GM12874 (cell line): ENCODE results near the gene AMIGO3.
A peak's percentile ranks its signal among the peaks of the same experiment; 100 is the strongest.

Experiments used
- TF ChIP-seq, protein P1 (sequence below): IDR thresholded peaks from 2 replicates; pipeline ENCODE4 v1.5.1; 2011; ENCODE audit warnings: low read depth, mild to moderate bottlenecking, control low read depth, low read length, moderate library complexity; ENCODE audit not compliant: insufficient read depth

The AMIGO3 gene

GRCh38 chr3:49675912-49676311 lies 43.6 kb downstream of the AMIGO3 start:
- TF ChIP-seq, protein P1, sequence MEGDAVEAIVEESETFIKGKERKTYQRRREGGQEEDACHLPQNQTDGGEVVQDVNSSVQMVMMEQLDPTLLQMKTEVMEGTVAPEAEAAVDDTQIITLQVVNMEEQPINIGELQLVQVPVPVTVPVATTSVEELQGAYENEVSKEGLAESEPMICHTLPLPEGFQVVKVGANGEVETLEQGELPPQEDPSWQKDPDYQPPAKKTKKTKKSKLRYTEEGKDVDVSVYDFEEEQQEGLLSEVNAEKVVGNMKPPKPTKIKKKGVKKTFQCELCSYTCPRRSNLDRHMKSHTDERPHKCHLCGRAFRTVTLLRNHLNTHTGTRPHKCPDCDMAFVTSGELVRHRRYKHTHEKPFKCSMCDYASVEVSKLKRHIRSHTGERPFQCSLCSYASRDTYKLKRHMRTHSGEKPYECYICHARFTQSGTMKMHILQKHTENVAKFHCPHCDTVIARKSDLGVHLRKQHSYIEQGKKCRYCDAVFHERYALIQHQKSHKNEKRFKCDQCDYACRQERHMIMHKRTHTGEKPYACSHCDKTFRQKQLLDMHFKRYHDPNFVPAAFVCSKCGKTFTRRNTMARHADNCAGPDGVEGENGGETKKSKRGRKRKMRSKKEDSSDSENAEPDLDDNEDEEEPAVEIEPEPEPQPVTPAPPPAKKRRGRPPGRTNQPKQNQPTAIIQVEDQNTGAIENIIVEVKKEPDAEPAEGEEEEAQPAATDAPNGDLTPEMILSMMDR, result no peak

GRCh38 chr3:49674497-49674983 lies 44.9 kb downstream of the AMIGO3 start:
- TF ChIP-seq, protein P1, result no peak

DNA sequence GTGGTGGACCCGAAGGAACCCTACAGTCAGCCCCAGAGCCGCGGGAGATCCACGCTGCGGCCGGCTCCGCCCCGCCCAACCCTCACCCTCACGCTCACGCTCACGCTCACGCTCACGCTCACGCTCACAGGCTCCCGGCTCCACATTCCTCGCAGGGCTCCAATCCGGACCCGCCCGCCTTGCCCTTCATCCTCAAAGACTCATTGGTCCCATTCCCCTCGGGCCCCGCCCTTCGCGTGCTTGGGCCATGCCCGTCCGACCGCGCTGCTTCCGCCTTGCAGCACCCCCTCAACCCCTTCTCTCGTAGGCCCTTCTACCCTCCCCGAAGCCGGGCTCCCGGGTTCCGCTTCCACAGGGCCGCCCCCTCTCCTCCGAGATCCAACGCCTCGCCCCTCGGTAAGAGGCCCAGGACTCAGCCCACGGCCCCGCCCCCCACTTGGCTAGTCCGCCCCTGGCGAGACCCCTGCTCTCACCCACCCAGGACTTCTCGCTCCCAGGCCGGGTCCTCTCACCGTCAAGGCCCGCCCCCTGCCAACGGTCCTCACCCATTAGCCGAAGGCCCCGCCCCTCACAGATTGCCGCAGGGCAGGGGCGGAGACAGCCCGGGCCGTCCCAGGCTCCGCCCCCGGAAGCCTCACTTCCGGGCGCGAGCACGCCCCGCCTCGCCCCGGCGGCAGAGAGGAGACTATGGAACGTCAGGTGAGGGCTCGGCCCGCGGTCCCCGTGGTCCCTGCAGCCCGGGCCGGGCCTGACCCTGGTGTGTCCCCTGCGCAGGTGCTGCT lies 45.6 kb downstream of the AMIGO3 start, which contains the start of gene APEH:
APEH (plus strand) TSS at position 637 of the 782 bp plus-strand sequence; CDS start at position 688, 51 bp downstream.
- TF ChIP-seq, protein P1, result no peak

GRCh38 chr3:49673121-49673714 lies 46.3 kb downstream of the AMIGO3 start:
- TF ChIP-seq, protein P1, result no peak

DNA sequence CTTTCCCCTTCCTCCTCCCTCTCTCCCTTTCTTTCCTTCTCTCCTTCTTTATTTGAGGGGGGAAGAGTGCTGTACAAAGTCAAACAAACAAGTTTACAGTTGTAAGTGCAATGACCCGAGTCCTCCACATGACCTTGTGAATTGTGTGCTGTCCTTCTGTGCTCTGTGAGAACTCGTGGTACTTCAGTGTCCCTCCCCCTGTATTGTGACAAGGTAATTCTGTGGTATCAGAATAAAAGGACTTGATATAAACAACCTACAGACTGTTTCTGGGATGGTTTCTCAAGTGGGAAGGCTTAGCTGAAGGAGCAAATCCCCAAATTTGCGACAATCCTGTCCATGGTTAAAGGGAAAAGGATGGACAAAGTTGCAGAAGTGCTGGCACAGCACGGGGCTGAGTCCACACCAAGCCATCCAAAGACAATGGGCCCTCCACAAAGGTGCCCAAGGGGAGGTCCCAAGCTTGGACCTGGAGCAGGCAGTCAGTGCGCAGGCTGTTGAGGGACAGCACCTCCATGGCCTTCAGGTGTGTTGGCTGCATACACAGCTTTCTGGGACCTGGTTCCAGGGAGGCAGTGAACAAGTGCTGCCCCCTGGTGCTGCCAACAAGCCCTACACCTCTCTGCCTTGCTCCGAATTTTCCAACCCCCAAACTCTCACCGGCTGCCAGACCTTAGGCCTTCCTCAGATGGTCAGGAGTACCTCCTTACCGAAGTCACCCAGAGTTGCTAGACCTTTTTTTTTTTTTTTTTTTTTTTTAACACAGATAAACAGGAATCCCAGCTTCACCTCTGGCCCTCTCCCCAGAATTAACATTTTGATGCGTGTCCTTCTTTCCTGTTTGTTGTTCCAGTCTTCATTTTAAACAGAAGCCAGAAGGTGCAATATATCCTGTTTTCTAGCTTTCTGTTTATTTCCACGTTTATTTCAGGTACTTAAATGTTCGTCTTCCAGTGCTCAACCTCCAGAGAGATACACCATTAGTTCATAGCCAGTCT lies 47.9 kb downstream of the AMIGO3 start:
- TF ChIP-seq, protein P1, result peak; percentile 93

GRCh38 chr3:49670940-49671290 lies 48.6 kb downstream of the AMIGO3 start:
- TF ChIP-seq, protein P1, result no peak
